OCI-LY1 (cell line): Measurements from ENCODE around the gene FAP.

ENCODE experiments used
- H2AFZ ChIP-seq: fragments of 200-600 bp; sonication (generic), shearing (Covaris generic); 2 replicates; pipeline ENCODE4 v1.6.0; 2014; ENCODE audit warnings: antibody characterized with exemption, mild to moderate bottlenecking, low read length
- H3F3A ChIP-seq: fragments of 200-600 bp; sonication (generic), shearing (Covaris generic); 2 replicates; pipeline ENCODE4 v1.6.0; 2014; ENCODE audit warnings: mild to moderate bottlenecking, antibody characterized with exemption, low read length, moderate library complexity; ENCODE audit not compliant: insufficient read depth
- H3K27ac ChIP-seq: fragments of 200-600 bp; sonication (generic); 2 replicates; pipeline ENCODE4 v1.5.1; 2014; ENCODE audit warnings: low read length, mixed run types, mild to moderate bottlenecking, low read depth; ENCODE audit not compliant: poor library complexity, severe bottlenecking
- H3K27me3 ChIP-seq: fragments of 200-600 bp; sonication (generic); 2 replicates; pipeline ENCODE4 v1.6.0; 2014; ENCODE audit warnings: antibody characterized with exemption, mild to moderate bottlenecking, low read length, moderate library complexity; ENCODE audit not compliant: insufficient read depth
- H3K36me3 ChIP-seq: fragments of 200-600 bp; sonication (generic); 2 replicates; pipeline ENCODE4 v1.6.1; 2014; ENCODE audit warnings: mild to moderate bottlenecking, antibody characterized with exemption, low read length, moderate library complexity, mixed read lengths; ENCODE audit not compliant: insufficient read depth
- H3K4me1 ChIP-seq: fragments of 200-600 bp; sonication (generic); 2 replicates; pipeline ENCODE4 v1.5.1; 2014; ENCODE audit warnings: mild to moderate bottlenecking, low read length, moderate library complexity; ENCODE audit not compliant: insufficient read depth, severe bottlenecking
- H3K4me2 ChIP-seq: fragments of 200-600 bp; sonication (generic), shearing (Covaris generic); 2 replicates; pipeline ENCODE4 v1.6.1; 2014; ENCODE audit warnings: low read length
- H3K4me3 ChIP-seq: fragments of 200-600 bp; sonication (generic); 2 replicates; pipeline ENCODE4 v1.5.1; 2014; ENCODE audit warnings: low read length, low read depth, mild to moderate bottlenecking, mixed read lengths; ENCODE audit not compliant: poor library complexity, severe bottlenecking
- H3K79me2 ChIP-seq: fragments of 200-600 bp; shearing (Covaris generic); 2 replicates; pipeline ENCODE4 v1.6.1; 2016; ENCODE audit warnings: mixed run types, low read length, mixed read lengths; ENCODE audit not compliant: insufficient read depth
- H3K9ac ChIP-seq: fragments of 200-600 bp; sonication (generic), shearing (Covaris generic); 2 replicates; pipeline ENCODE4 v1.6.1; 2014; ENCODE audit warnings: mild to moderate bottlenecking, low read length, mixed read lengths
- H3K9me2 ChIP-seq: fragments of 200-600 bp; sonication (generic), shearing (Covaris generic); 2 replicates; pipeline ENCODE4 v1.6.1; 2014; ENCODE audit warnings: low read depth, mild to moderate bottlenecking, low read length, mixed read lengths
- H3K9me3 ChIP-seq: fragments of 200-600 bp; shearing (Covaris generic); 2 replicates; pipeline ENCODE4 v1.6.1; 2014; ENCODE audit warnings: low read length, mixed read lengths
- H4K20me1 ChIP-seq: fragments of 200-600 bp; sonication (generic), shearing (Covaris generic); 2 replicates; pipeline ENCODE4 v1.6.0; 2016; ENCODE audit warnings: mild to moderate bottlenecking, low read length; ENCODE audit not compliant: insufficient read depth
- EZH2 ChIP-seq: fragments of 200-600 bp; sonication (generic), shearing (Covaris generic); IDR thresholded peaks from 2 replicates; pipeline ENCODE4 v1.8.0; 2017; ENCODE audit warnings: borderline replicate concordance, mixed run types, mild to moderate bottlenecking, antibody characterized with exemption, low read length, moderate library complexity, mixed read lengths
- TF ChIP-seq, protein P1 (sequence below): fragments of 200-600 bp; sonication (generic), shearing (Covaris generic); IDR thresholded peaks from 2 replicates; pipeline ENCODE4 v1.5.1; 2017; ENCODE audit warnings: mild to moderate bottlenecking, antibody characterized with exemption, low read length, moderate library complexity, mixed read lengths

FAP gene

DNA sequence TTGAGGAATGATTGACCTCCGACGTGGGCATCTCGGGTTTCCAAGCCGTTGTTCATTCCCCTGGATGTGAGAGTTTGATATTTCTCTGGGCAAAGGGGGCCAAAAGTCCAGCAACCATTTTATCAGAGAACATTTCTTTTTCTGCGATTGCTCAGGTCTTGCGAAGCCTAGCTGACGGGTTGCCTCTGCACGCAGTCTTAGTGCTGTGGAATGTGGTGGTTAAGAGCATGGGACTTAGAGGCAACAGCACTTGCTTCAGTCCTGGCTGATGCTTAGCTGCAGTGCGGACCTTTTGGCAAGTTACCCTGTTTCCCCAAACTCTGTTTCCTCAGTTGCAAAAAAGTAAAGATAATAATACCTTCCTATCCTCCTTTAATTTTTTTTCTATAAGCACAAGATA lies 45.0 kb downstream of the FAP start:
- Histone ChIP-seq H3K79me2 (no peaks in the 10 kb centered on the region), H3K4me3 (no peak overlapping the region), H3K4me1 (no peaks in the 10 kb centered on the region), H3K9me3 (no peaks in the 10 kb centered on the region), H3K36me3 (no peaks in the 10 kb centered on the region), H4K20me1 (no peaks in the 10 kb centered on the region), H3K27ac (no peak overlapping the region), H3F3A (no peaks in the 10 kb centered on the region), H3K4me2 (no peak overlapping the region), H3K9me2 (no peaks in the 10 kb centered on the region), H2AFZ (no peak overlapping the region), H3K27me3 (no peaks in the 10 kb centered on the region), H3K9ac (no peak overlapping the region)
- TF ChIP-seq, protein P1, sequence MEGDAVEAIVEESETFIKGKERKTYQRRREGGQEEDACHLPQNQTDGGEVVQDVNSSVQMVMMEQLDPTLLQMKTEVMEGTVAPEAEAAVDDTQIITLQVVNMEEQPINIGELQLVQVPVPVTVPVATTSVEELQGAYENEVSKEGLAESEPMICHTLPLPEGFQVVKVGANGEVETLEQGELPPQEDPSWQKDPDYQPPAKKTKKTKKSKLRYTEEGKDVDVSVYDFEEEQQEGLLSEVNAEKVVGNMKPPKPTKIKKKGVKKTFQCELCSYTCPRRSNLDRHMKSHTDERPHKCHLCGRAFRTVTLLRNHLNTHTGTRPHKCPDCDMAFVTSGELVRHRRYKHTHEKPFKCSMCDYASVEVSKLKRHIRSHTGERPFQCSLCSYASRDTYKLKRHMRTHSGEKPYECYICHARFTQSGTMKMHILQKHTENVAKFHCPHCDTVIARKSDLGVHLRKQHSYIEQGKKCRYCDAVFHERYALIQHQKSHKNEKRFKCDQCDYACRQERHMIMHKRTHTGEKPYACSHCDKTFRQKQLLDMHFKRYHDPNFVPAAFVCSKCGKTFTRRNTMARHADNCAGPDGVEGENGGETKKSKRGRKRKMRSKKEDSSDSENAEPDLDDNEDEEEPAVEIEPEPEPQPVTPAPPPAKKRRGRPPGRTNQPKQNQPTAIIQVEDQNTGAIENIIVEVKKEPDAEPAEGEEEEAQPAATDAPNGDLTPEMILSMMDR = no peak
- no peak for TF ChIP-seq EZH2

DNA sequence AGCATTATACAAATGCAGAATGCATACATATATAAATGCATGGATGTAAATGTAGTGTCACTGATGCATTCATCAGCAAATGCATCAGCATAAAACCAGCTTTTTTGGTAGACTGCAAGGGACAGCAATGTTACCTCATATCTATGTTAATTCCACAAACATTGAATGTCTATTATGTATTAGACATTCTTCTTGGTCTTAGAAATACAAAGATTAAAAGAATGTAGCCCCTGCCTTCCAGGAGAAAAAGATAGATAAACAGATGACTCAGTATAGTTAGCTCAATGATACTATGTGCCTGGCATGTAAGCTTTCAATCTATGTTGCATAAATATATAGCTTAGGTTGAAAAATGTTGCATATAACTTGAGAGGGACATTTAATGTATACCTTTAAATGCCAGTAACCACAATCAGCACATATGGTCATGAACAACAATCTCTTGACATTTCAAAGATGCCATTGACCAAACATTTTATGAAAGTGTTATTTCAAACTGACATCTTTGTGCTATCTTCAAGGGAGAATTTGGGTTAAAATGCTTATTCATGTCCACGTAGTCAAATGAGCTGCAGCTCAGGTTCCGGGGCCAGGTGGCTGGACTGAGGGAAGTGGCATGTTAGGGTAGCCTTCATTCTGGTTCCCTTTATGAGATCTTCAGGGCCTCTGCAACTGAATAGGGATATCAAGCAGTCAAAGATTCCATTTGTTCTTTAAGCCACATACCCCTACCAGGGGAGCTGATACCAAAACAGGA lies 46.0 kb downstream of the FAP start:
- no peaks in the 10 kb centered on the region for H3K4me1 ChIP-seq
- no peaks in the 10 kb centered on the region for H3K27me3 ChIP-seq
- no peak overlapping the region for H3K27ac ChIP-seq
- no peaks in the 10 kb centered on the region for H3K9me2 ChIP-seq
- no peaks in the 10 kb centered on the region for H3K9me3 ChIP-seq
- no peaks in the 10 kb centered on the region for H3K36me3 ChIP-seq
- H3K4me3 ChIP-seq = no peak overlapping the region
- H2AFZ ChIP-seq = no peak overlapping the region
- TF ChIP-seq EZH2 = no peak
- TF ChIP-seq, protein P1 = no peak
- H3K79me2 ChIP-seq = no peaks in the 10 kb centered on the region
- H3K4me2 ChIP-seq = no peak overlapping the region
- no peak overlapping the region for H3K9ac ChIP-seq
- no peaks in the 10 kb centered on the region for H4K20me1 ChIP-seq
- H3F3A ChIP-seq = no peaks in the 10 kb centered on the region

DNA sequence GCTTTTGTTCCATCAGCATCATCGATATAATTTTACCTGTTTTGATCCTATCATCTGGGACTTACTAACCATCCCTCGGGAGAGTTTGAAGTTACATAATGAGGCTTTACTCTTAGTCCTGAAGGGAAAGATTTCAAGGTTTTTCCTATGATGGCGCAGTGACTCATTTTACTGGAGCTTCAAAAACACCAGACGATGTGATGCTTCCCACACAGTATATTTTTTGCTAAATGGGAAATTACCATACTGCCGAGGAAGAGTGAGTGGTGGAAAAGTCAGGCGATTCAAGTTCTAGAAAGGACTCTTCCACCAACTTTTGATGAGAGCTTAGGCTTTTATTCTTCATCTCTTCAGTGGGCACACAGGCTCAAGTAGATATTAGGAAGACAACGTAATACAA lies 46.6 kb downstream of the FAP start:
- TF ChIP-seq, protein P1 = no peak
- TF ChIP-seq EZH2 = no peak
- no peaks in the 10 kb centered on the region for H3K4me1 ChIP-seq
- H3K9ac ChIP-seq = no peak overlapping the region
- H3K4me3 ChIP-seq = no peak overlapping the region
- no peaks in the 10 kb centered on the region for H3K9me3 ChIP-seq
- H3K4me2 ChIP-seq = no peak overlapping the region
- H2AFZ ChIP-seq = no peak overlapping the region
- H3K27ac ChIP-seq = no peak overlapping the region
- H3F3A ChIP-seq = no peaks in the 10 kb centered on the region
- no peaks in the 10 kb centered on the region for H3K27me3 ChIP-seq
- H3K79me2 ChIP-seq = no peaks in the 10 kb centered on the region
- H3K36me3 ChIP-seq = no peaks in the 10 kb centered on the region
- no peaks in the 10 kb centered on the region for H3K9me2 ChIP-seq
- no peaks in the 10 kb centered on the region for H4K20me1 ChIP-seq
